HCT116 (cell line): ENCODE results near the gene RTF1.

Source experiments
- CTCF ChIP-seq, 3 experiments: fragments of 200-600 bp in 1 of 3; sonication (generic) in 1 of 3; IDR thresholded peaks in 2 of 3; conservative IDR thresholded peaks in 1 of 3; 2 replicates each; pipeline ENCODE4 v1.5.1; 2012 to 2017; ENCODE audit warnings: low read depth in 2 of 3, low read length in 2 of 3, antibody characterized with exemption in 1 of 3, borderline replicate concordance in 1 of 3, control low read depth in 1 of 3, mild to moderate bottlenecking in 1 of 3, mixed read lengths in 1 of 3, mixed run types in 1 of 3, moderate library complexity in 1 of 3; ENCODE audit not compliant: insufficient read depth in 1 of 3
- POLR2A ChIP-seq: IDR thresholded peaks from 2 replicates; pipeline ENCODE4 v1.7.0; 2011; ENCODE audit warnings: borderline replicate concordance; ENCODE audit not compliant: insufficient read depth, insufficient read length; ENCODE audit errors: extremely low read depth
- ZFX ChIP-seq: fragments of 450-650 bp; IDR thresholded peaks from 2 replicates; pipeline ENCODE4 v1.6.1; 2017
- ZNF274 ChIP-seq: fragments of 200-500 bp; sonication (Bioruptor generic); IDR thresholded peaks from 2 replicates; pipeline ENCODE4 v1.6.1; 2014; ENCODE audit warnings: mild to moderate bottlenecking, low read depth, low read length, inconsistent platforms

- TF ChIP-seq CTCF (IDR thresholded peaks at IDR 0.05 in 2 of 3, conservative IDR thresholded peaks at IDR 0.05 in 1 of 3; ENCODE audit: borderline replicate concordance in 1 of 3, insufficient read depth in 1 of 3, low read depth in 2 of 3, low read length in 2 of 3): no peak
- no peak for TF ChIP-seq POLR2A
- TF ChIP-seq ZNF274: no peak
- TF ChIP-seq ZFX: no peak
Observed at GRCh38 chr15:41443275-41443674, 26.4 kb downstream of the RTF1 start.
